Uterus (tissue), 4 donors: ENCODE measurements around the gene ZNF600. TPM values are rescaled to one million over a fixed set of nuclear protein-coding genes. Genes with fewer than 3 reads are reported as not detected.
"Not testable (repeated sequence)": the region's sequence is repeated elsewhere in the genome, so short reads cannot be mapped to it uniquely, and the experiment has no call there.

ENCODE experiments used
- DNase-seq, 2 donors: peaks; one replicate each; pipeline ENCODE4 v3.0.0-alpha.2; 2019 to 2020
- H3K27ac ChIP-seq, 2 donors: fragments of 200-600 bp; sonication (generic); 1 replicate in 1 of 2; 2 replicates in 1 of 2; pipeline ENCODE4 v1.5.1; 2016 to 2018
- H3K27me3 ChIP-seq, 2 donors: fragments of 200-600 bp; sonication (generic); one replicate each; pipeline ENCODE4 v1.5.1; 2018 to 2019; ENCODE audit warnings: control low read depth in 1 of 2
- H3K36me3 ChIP-seq, 2 donors: fragments of 200-600 bp; sonication (generic); one replicate each; pipeline ENCODE4 v1.5.1; 2019; ENCODE audit warnings: control low read depth in 1 of 2
- H3K4me1 ChIP-seq, 2 donors: fragments of 200-600 bp; sonication (generic); one replicate each; pipeline ENCODE4 v1.5.1; 2018 to 2019; ENCODE audit warnings: control low read depth in 1 of 2
- H3K4me3 ChIP-seq, 2 donors: fragments of 200-600 bp; sonication (generic); 1 replicate in 1 of 2; 2 replicates in 1 of 2; pipeline ENCODE4 v1.5.1; 2018 to 2019; ENCODE audit warnings: mild to moderate bottlenecking in 1 of 2
- H3K9me3 ChIP-seq, 2 donors: fragments of 200-600 bp; sonication (generic); one replicate each; pipeline ENCODE4 v1.5.1; 2019; ENCODE audit warnings: control low read depth in 1 of 2
- POLR2A ChIP-seq, 2 donors: fragments of 450-650 bp; IDR thresholded peaks; one replicate each; pipeline ENCODE4 v1.6.1; 2016; ENCODE audit warnings: antibody characterized with exemption in 2 of 2, mild to moderate bottlenecking in 1 of 2, moderate library complexity in 1 of 2
- intact Hi-C: fragments of 100-400 bp; cut with DNase I; formaldehyde crosslinking; loops from one replicate; pipeline ENCODE4 v1.15.1; 2023; ENCODE audit warnings: low total_unique reads
- total RNA-seq, 4 donors: library from RNA; depleted of rRNA in 3 of 4; stranded (reverse); fragments of >200 nt in 3 of 4; gene quantifications; one replicate each; pipeline versions ENCODE4 v1.1.0 to v1.2.4, GENCODE V29; 2014 to 2023
- TF ChIP-seq, protein P1 (sequence below), 4 experiments: fragments of 200-600 bp in 2 of 4; fragments of 450-650 bp in 2 of 4; sonication (generic) in 2 of 4; IDR thresholded peaks; one replicate each; pipeline ENCODE4 v1.5.1; 2016 to 2019; ENCODE audit warnings: antibody characterized with exemption in 4 of 4, mild to moderate bottlenecking in 2 of 4, moderate library complexity in 1 of 4
- donor health status: DM: yes; HTN: yes; CAD: no.

Gene ZNF600
- total RNA-seq, 4 donors from 2014 or later, result 6.2 to 14.5 (median 8.0) TPM

DNA sequence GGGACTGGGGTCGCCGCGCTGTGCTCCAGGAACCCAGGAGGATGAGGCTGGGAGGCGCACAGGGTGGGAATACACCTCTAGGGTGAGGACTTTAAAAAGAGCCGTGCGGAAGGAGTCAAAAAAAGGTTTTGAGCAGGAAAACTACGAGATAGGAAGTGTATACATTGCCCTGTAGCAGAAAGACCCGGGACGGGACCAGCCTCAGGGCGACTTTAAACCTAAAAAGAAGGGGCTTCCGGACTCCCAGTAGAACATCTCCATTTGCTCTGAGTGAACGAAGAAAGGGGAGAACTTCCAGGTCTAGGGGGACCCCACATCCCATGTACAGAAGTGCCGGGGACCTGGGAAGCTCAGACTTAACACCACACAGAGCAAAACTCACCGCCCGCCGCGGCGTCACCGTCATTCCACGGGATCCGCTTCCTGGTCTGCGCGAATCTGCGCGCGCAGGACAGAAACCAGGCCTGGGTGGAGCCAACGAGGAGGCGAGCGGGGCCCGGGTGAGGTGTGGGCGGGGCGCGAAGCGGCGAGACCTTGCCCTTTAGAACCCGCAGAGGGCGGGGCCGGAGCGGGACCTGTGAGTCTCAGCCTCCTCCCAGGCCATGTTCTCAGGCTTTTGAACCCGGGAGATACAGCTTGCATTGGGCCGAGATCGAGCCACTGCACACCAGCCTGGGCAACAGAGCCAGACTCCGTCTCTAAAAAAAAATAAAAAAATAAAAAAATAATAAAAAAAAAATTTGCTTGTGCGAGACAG is 34.8 kb upstream of the ZNF600 start, which contains the start of gene ZNF28:
TSS of gene ZNF28 (minus strand) at position 430 of the 757 bp plus-strand sequence. CDS start 3,675 bp downstream, outside the sequence.
- DNase-seq, result peak; percentile 76
- intact Hi-C loops, H3K4me1 ChIP-seq, H3K27me3 ChIP-seq, H3K9me3 ChIP-seq, H3K36me3 ChIP-seq: not testable (repeated sequence)
- peak within 1 kb of the TSS; percentile 47 to 53 for H3K4me3 ChIP-seq
- H3K27ac ChIP-seq, result peak within 1 kb of the TSS; percentile 42 to 73
- TF ChIP-seq, protein P1, sequence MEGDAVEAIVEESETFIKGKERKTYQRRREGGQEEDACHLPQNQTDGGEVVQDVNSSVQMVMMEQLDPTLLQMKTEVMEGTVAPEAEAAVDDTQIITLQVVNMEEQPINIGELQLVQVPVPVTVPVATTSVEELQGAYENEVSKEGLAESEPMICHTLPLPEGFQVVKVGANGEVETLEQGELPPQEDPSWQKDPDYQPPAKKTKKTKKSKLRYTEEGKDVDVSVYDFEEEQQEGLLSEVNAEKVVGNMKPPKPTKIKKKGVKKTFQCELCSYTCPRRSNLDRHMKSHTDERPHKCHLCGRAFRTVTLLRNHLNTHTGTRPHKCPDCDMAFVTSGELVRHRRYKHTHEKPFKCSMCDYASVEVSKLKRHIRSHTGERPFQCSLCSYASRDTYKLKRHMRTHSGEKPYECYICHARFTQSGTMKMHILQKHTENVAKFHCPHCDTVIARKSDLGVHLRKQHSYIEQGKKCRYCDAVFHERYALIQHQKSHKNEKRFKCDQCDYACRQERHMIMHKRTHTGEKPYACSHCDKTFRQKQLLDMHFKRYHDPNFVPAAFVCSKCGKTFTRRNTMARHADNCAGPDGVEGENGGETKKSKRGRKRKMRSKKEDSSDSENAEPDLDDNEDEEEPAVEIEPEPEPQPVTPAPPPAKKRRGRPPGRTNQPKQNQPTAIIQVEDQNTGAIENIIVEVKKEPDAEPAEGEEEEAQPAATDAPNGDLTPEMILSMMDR (IDR thresholded peaks at IDR 0.05), result peak in 1 of 4 experiments; percentile 12

DNA sequence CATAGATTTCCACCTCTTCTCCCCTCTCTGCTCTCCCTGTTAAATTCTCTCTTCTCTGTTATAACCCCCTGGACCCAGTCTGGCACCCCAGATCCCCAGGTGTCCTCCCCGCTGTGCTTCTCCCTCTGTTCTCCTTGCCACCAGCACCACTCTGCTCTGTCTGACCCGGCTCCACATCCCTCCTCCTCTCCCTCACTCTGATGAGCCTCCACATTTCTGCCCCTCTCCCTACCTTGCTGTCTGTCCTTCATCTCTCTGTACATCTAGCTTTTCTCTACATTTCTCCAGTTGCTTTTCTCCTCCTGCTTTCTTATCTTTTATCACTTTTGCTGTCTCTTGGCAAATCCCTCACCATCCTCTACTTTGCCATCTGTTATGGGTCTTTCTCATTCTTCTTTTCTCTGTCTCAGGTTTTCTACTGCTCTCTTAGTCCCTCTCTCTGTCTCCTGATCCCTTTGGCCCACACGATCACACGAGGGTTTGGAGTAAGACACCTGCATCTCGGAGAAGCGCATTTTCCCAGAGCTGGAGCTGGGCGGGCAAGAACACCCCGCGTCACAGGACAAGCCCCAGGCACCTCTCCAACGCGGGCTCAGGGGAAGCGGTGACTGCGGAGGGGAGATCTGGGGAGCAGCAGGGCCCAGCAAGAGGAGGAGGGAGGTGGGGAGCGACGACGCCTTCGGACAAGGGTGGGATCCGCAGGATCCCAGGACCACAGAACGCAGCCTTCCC is 34.0 kb upstream of the ZNF600 start:
- H3K36me3 ChIP-seq, H3K27me3 ChIP-seq, H3K9me3 ChIP-seq, intact Hi-C loops, H3K4me1 ChIP-seq: not testable (repeated sequence)
- H3K27ac ChIP-seq, result peak overlapping the region; percentile 42 to 73
- H3K4me3 ChIP-seq, result peak overlapping the region; percentile 47 to 53
- peak; percentile 28 to 54 for DNase-seq

DNA sequence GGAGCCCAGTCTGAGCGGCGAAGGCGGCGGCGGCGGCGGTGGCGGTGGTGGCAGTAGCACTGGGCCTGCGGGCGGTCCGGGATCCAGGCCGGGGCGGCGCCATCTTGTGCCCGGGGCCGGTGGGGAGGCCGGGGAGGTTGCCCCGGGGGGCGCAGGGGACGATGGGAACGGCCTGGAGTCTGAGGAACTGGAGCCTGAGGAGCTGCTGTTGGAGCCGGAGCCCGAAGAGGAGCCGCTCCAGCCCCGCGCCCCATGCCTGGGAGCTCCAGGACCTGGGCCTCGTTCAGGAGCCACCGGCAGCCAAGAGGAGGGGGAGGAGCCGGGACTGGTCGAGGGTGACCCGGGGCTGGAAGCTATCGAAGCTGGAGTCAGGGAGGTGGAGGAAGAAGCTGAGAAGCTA is 23.2 kb upstream of the ZNF600 start:
- no peaks in the 10 kb centered on the region for H3K4me1 ChIP-seq
- intact Hi-C loops, result no loop called here
- H3K4me3 ChIP-seq, result no peak overlapping the region
- no peaks in the 10 kb centered on the region for H3K9me3 ChIP-seq
- H3K27ac ChIP-seq, result no peak overlapping the region
- H3K27me3 ChIP-seq, result no peaks in the 10 kb centered on the region
- H3K36me3 ChIP-seq, result no peaks in the 10 kb centered on the region
- no peak for DNase-seq
- no peak for TF ChIP-seq POLR2A (IDR thresholded peaks at IDR 0.05)
- TF ChIP-seq, protein P1 (IDR thresholded peaks at IDR 0.05), result no peak

DNA sequence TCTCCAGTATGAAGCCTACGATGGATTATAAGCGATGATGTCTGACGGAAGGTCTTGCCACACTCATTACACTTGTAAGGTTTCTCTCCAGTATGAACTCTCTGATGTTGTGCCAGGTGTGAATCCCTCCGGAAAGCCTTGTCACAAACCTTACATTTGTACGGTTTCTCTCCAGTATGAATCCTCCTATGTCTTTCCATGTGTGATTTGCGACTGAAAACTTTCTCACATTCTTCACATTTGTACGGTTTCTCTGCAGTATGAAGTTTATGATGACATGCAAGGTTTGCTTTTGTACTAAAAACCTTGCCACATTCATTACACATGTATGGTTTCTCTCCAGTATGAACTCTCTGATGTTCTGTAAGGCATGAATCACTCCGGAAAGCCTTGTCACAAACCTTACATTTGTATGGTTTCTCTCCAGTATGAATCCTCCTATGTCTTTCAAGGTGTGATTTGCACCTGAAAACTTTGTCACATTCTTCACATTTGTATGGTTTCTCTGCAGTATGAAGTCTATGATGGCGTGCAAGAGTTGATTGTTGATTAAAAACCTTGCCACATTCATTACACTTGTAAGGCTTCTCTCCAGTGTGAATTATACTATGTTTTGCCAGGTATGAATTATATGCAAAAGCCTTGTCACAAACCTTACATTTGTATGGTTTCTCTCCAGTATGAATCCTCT is 13.5 kb upstream of the ZNF600 start:
- H3K27ac ChIP-seq, DNase-seq, intact Hi-C loops, H3K36me3 ChIP-seq, H3K4me3 ChIP-seq, H3K27me3 ChIP-seq, H3K4me1 ChIP-seq: not testable (repeated sequence)
- H3K9me3 ChIP-seq, result peaks cover 0 to 19% of the 10 kb centered on the region in 2 donors

DNA sequence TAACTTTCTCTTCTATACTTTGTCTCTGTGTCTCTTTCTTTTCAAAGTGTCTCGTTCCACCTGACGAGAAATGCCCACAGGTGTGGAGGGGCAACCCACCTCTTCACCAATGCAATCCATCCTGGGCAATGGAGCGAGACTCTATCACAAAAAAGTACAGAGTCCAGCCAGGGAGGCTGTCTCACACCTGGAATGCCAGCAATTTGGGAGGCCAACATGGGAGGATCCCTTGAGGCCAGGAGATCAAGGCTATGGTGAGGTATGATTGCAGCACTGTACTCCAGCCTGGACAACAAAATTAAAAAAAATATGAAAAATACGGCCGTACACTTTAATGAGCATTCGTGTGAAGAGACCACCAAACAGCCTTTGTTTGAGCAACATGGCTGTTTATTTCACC is 2.8 kb upstream of the ZNF600 start:
- intact Hi-C loops, result no loop called here
- TF ChIP-seq, protein P1 (IDR thresholded peaks at IDR 0.05), result no peak
- TF ChIP-seq POLR2A (IDR thresholded peaks at IDR 0.05), result no peak
- H3K27me3 ChIP-seq, result no peaks in the 10 kb centered on the region
- no peak overlapping the region for H3K4me3 ChIP-seq
- no peak for DNase-seq
- no peaks in the 10 kb centered on the region for H3K36me3 ChIP-seq
- no peaks in the 10 kb centered on the region for H3K9me3 ChIP-seq
- H3K4me1 ChIP-seq, result no peaks in the 10 kb centered on the region
- no peak overlapping the region for H3K27ac ChIP-seq

DNA sequence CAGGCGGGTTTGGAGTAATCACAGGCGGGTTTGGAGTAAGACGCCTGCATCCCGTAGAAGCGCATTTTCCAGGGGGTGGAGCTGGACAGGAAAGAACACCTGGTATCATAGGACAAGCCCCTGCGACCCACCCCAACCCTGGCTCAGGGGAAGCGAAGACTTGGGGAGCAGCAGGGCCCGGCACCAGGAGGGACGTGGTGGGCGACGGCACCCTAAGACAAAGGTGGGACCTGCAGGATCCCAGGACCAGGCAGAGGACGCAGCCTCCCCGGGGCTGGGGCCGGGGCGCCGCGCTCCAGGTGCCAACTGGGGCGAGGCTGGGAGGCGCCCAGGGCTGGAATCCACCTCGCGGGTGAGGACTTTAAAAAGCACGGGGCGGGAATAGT is 520 bp downstream of the ZNF600 start:
- Histone ChIP-seq H3K4me3 (peak overlapping the region; percentile 36 to 68), H3K9me3 (no peaks in the 10 kb centered on the region), H3K27me3 (no peaks in the 10 kb centered on the region), H3K36me3 (no peaks in the 10 kb centered on the region), H3K4me1 (no peaks in the 10 kb centered on the region), H3K27ac (peak overlapping the region; percentile 63 to 82)
- TF ChIP-seq, protein P1 (IDR thresholded peaks at IDR 0.05), result no peak
- TF ChIP-seq POLR2A (IDR thresholded peaks at IDR 0.05), result no peak
- intact Hi-C loops, result no loop called here
- DNase-seq, result peak; percentile 15 to 21
